HG03442 (cell line): ENCODE data around the gene GRIN2A.

Experiments used
- ATAC-seq: cut with Tn5 transposase; IDR thresholded peaks from one replicate; pipeline ENCODE4 v1.9.1; 2021; ENCODE audit warnings: mild to moderate bottlenecking, moderate library complexity; ENCODE audit not compliant: unreplicated experiment

Gene GRIN2A

DNA sequence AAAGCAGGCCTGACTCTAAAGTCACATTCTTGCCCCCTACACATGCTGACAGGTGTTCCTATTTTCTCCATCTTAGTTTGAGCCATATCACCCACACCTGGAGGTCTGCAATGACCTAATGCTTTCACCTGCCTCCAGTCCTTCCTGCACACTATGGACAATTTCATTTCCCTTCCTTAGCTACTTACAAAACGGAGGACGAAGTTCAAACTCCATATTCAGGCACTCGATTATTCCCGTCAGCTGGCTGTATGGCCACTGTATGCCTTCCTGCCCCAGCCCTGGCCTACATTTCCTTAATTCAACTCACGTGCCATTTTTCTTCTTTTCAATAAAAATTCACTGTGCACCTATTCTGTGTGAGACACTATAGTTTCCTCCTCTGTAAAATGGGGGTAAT is 44.9 kb downstream of the GRIN2A start:
- no peak for ATAC-seq

GRCh38 chr16:10136916-10137315 is 45.3 kb downstream of the GRIN2A start:
- no peak for ATAC-seq

DNA sequence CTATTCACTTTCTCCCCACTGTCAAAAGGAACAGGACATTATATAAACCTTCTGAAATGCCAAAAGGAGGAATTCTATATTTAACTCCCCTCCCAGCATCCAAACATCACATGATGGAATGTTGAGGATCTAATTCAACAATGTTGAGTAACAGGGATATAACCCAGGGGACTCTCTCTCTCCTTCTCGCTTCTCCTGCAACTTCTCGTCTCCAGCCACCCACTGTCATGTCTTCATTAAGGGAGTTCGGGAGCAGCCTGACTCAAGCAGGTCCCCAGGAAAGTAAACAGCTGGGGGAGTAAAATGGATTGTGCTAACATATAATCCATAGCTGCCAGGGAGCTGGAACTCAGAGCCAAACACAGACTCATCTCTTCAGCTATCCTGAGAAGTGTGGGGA is 51.7 kb downstream of the GRIN2A start:
- ATAC-seq = no peak

- ATAC-seq = no peak
Observed at GRCh38 chr16:10128397-10129258, 53.6 kb downstream of the GRIN2A start.

- ATAC-seq = no peak
Observed at GRCh38 chr16:10126686-10127085, 55.5 kb downstream of the GRIN2A start.

- no peak for ATAC-seq
Observed at GRCh38 chr16:10123141-10123540, 59.1 kb downstream of the GRIN2A start.

GRCh38 chr16:10122546-10122945 is 59.7 kb downstream of the GRIN2A start:
- no peak for ATAC-seq

DNA sequence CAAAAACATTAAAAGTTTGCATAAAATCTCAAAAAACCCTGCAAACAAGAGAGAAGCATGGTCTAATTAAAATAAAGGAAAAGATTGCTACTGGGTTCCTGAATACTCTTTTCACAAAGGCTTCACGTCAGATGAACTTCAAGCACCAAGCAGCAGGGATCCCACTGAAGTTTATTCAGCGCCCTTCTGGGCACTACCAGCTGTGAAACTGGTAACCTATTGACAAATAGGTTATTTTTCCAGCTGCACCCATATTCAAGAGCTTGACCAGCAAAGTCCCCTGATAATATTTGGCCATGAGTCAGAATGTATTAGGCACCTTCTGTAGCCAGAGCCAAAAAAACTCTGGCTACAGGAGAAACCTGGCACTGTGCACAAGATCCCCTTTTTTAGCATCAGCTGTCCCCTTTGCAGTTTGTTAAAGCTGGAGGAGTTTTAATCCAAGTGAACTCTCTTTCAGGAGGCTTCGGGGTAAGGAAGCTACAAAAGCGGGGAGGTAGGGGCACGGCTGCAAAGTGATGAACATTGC is 60.3 kb downstream of the GRIN2A start:
- no peak for ATAC-seq

- ATAC-seq = no peak
Observed at GRCh38 chr16:10121491-10121890, 60.7 kb downstream of the GRIN2A start.

DNA sequence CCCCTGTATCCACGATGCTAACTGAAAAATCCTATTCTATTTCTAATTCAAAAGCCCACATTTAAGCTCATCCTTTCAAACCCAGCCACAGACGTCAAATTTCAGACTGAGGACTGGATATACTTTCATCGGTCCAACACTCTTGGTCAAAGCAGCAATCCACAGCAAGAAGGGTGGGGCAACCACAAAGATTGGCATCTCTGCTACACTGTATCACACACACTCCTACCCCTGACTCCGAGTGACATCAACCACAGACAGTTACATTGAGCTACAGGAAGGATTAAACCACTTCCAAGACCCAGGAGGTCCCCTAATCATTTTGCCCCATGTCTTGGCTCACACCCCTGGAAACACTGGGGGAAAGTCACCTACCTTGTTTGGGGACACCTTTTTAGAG is 61.3 kb downstream of the GRIN2A start:
- no peak for ATAC-seq

DNA sequence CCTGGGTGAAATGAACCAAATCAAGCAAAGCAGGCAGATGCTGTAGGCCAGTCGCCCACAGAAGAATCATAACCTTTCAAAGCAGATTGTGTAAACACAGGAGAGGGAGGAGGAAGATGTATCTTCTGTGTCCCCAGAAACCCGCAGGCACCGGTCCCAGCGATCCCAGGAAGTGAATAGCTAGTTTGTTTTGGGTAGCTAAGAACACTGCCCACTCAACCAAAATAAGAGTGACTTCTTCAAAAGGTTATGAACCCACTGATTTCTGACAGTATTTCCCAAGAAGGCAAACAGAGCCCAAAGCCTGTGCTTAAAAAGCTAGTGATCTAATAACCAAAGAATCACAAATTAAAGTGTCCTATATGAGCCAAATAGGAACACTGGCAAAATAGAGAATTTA is 67.8 kb downstream of the GRIN2A start:
- ATAC-seq = no peak

- ATAC-seq = no peak
Observed at GRCh38 chr16:10113248-10113647, 69.0 kb downstream of the GRIN2A start.

- no peak for ATAC-seq
Observed at GRCh38 chr16:10112021-10112420, 70.2 kb downstream of the GRIN2A start.

GRCh38 chr16:10111156-10111761 is 71.0 kb downstream of the GRIN2A start:
- ATAC-seq = no peak

GRCh38 chr16:10110552-10110951 is 71.7 kb downstream of the GRIN2A start:
- no peak for ATAC-seq

DNA sequence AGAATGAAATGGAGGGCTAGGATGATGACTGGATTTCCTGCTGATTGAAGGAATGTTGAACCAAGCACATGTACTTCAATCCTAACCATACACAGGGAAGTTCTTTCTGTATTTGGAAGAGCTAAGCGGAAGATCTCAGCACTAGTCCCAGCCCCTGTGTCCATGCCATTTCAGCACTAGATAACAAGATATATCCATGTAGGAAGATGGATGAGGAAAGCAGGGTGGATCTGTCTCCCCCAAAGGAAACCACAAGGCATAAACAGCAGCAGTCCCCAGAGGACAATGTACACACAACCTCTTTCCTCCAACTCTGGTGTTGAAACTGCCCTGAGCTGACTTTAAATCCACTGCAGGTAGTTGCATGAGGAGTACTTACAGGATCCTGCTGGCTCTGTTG is 75.1 kb downstream of the GRIN2A start:
- ATAC-seq = no peak

DNA sequence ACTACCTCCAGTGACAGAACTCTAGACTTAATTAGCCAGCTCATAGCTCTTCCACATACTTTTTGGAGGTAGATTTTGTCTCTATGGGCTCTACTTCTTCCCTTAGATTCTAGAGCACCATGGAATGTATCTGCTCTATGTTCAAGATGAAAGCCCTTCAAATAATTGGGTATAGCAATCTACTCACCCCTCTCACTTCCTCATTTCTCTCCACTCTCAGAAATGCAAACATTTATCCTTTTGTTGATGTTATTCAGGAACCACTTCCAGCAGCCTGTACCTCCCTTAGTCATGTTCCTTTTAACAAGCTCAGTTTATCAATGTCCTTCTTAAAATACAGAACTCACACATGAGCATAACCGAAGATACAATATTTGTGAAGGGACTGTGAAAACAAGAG is 78.5 kb downstream of the GRIN2A start:
- no peak for ATAC-seq

GRCh38 chr16:10103118-10103517 is 79.1 kb downstream of the GRIN2A start:
- ATAC-seq = no peak

DNA sequence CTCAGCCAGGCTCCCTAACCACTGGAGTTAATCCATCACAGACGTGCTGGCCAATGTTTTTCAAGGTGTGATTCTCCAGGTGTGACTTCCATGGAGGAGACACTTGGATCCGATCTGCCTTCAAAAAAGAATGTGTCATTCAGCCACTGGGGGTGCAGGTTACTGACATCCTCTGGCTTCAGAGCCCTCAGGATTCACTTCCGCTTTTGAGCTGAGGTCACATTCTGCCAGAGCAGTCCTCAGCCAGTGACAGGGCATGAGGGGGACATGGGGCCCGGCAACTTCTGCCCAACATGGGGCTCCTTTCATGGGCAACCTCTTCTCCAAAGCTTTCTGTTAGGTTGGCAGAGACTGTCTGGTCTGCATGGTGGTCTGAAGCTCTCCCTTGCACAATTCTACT is 81.4 kb downstream of the GRIN2A start:
- no peak for ATAC-seq

DNA sequence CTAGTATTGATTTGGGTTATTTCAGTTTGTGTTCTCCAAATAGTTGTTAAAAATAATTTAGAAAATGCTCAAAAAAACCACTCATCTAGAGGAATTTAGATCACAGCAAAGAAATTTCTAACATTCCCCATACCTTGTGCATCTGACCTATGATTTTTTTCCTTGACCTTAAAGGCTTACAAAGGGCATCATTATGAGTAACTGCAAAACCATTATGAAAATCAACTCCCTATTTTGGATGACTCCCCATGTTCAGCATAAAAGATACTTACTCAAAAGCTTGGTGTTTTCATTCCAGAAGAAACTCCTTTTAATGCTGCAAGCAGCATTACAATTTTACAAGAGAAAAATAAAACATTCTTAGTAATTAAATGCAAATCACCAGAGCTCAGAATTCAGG is 83.2 kb downstream of the GRIN2A start:
- no peak for ATAC-seq

GRCh38 chr16:10097271-10097670 is 85.0 kb downstream of the GRIN2A start:
- ATAC-seq = no peak

- no peak for ATAC-seq
Observed at GRCh38 chr16:10093576-10093975, 88.7 kb downstream of the GRIN2A start.
